Activated naive CD4-positive, alpha-beta T cell treated with anti-CD3 and anti-CD28 coated beads, Interleukin-2, amount 50 U/mL, for 24 hours (primary cell): Measurements from ENCODE around the gene GREM2.

Experiments
- H3K27ac Mint-ChIP-seq: one replicate; pipeline ENCODE4 v1.8.0; 2021; ENCODE audit warnings: mild to moderate bottlenecking, mixed read lengths
- H3K27me3 Mint-ChIP-seq: one replicate; pipeline ENCODE4 v1.8.0; 2021; ENCODE audit warnings: mixed read lengths
- H3K36me3 Mint-ChIP-seq: one replicate; pipeline ENCODE4 v1.8.0; 2021; ENCODE audit warnings: mixed read lengths
- H3K4me1 Mint-ChIP-seq: one replicate; pipeline ENCODE4 v1.8.0; 2021; ENCODE audit warnings: mixed read lengths
- H3K4me3 Mint-ChIP-seq: one replicate; pipeline ENCODE4 v1.8.0; 2021; ENCODE audit warnings: mild to moderate bottlenecking, mixed read lengths
- H3K9me3 Mint-ChIP-seq: one replicate; pipeline ENCODE4 v1.8.0; 2021; ENCODE audit warnings: mixed read lengths

Gene GREM2

DNA sequence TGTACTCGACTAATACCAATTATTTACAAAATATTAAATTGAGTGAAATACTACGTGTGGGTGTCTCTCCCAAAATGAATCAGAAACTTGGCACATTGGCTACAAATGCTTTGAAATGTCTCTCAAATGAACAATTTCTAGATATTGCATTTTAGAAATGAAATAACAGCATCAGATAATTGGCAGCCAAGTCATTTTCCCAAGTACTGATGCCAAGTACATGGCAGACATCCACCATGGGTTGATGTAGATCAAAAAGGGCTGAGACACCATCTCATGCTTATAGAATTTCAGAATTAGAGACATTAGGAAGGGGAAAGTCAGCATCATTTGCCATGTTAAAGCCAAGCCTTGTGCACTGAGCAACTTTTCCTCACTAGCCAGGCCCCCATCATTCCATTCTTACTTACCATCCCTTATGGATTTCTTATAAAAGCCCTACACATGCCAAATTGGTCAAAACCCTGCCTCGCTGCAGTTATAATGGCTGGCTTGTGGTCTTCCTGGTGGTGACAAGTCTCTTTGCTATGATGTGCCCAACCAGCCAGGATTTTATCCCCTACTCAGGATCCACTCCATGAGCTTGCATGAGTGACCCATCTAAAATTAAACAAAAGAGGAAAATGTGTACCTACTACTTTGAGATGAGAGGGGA, 73.1 kb downstream of the GREM2 start:
- Mint-ChIP-seq H3K4me1 (peaks cover 13% of the 10 kb centered on the region), H3K27me3 (peaks cover 3% of the 10 kb centered on the region), H3K36me3 (peaks cover 7% of the 10 kb centered on the region), H3K9me3 (peaks cover 9% of the 10 kb centered on the region), H3K4me3 (no peak overlapping the region), H3K27ac (no peak overlapping the region)

GRCh38 chr1:240533154-240533780, 78.7 kb downstream of the GREM2 start:
- peaks cover 7% of the 10 kb centered on the region for H3K36me3 Mint-ChIP-seq
- H3K4me1 Mint-ChIP-seq, result no peaks in the 10 kb centered on the region
- H3K27me3 Mint-ChIP-seq, result peaks cover 4% of the 10 kb centered on the region
- no peak overlapping the region for H3K27ac Mint-ChIP-seq
- H3K4me3 Mint-ChIP-seq, result no peak overlapping the region
- peaks cover 9% of the 10 kb centered on the region for H3K9me3 Mint-ChIP-seq

GRCh38 chr1:240528591-240528990, 83.4 kb downstream of the GREM2 start:
- no peak overlapping the region for H3K27ac Mint-ChIP-seq
- H3K4me3 Mint-ChIP-seq, result no peak overlapping the region
- no peaks in the 10 kb centered on the region for H3K9me3 Mint-ChIP-seq
- H3K36me3 Mint-ChIP-seq, result no peaks in the 10 kb centered on the region
- no peaks in the 10 kb centered on the region for H3K4me1 Mint-ChIP-seq
- peaks cover 1% of the 10 kb centered on the region for H3K27me3 Mint-ChIP-seq

DNA sequence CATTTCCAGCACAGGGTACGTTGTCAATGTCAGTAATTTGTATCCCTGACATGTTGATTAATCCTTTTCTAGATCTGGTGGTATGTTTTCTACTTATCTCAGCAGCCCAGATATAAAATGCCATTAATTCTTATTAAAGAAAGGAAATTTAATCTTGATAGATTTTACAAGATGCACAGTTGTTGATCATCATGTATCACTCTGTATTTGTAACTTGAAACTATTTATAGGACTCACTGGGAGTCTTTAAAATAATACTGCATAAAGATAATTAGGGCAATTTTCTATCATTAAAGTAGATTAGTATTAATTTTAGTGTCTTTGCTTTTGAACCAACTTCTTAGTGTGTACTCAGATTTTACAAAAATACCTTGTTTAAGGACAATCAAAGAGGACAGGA, 84.9 kb downstream of the GREM2 start:
- Mint-ChIP-seq H3K4me3 (no peak overlapping the region), H3K9me3 (no peaks in the 10 kb centered on the region), H3K4me1 (no peaks in the 10 kb centered on the region), H3K36me3 (no peaks in the 10 kb centered on the region), H3K27ac (no peak overlapping the region), H3K27me3 (peaks cover 1% of the 10 kb centered on the region)

DNA sequence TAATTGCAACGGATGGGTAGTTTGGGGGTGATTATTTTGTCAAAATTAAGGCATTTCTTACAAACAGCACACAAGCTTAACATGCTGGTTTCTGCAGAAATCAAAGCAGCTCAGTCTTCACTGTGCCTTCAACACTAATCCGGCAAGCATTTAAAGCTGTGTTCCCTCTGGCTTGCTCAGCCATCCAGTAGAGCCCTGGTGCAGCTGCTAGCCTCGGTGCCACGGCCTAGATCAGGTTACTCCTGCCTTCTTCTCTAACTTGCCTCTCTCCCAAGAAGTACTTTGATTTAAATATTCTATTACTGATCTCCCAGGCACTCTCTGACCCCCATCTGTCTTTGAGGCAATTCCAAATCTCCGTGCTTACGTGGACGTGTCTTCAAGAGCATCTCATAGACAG, 85.6 kb downstream of the GREM2 start:
- H3K27ac Mint-ChIP-seq, result no peak overlapping the region
- no peaks in the 10 kb centered on the region for H3K4me1 Mint-ChIP-seq
- no peaks in the 10 kb centered on the region for H3K9me3 Mint-ChIP-seq
- H3K27me3 Mint-ChIP-seq, result peaks cover 1% of the 10 kb centered on the region
- no peaks in the 10 kb centered on the region for H3K36me3 Mint-ChIP-seq
- no peak overlapping the region for H3K4me3 Mint-ChIP-seq

DNA sequence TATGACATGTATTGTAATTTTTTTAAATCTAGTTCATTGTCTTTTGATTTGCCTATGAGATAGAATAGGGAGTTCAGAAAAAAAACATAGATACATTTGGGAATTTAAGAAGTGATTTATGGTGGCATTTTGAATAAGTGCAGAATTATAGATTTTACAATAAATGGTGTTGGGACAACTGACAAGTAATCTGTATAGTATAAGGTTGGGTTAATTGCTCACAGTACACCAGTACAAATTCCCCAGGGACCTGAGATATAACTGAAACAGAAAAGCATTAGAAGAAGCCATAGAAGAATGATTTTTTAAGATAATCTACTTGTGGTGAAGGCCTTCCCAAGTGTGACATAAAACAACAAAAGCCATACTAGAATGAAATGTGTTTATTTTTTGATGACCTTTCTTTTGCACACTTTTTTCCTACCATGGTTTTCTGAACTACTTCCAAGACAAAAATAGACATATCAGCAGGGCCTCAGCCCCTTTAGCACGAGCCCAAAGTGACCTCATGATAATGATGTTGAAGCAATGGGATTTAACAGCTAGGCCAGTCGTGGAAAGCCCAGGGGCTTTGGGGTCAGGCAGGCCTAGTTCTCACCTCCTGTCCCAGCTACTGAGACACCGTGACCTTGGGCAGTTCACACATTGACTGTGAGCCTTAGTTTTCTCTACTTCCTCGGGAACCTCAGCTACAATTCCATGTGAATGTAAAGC, 87.4 kb downstream of the GREM2 start:
- Mint-ChIP-seq H3K4me1 (no peaks in the 10 kb centered on the region), H3K9me3 (no peaks in the 10 kb centered on the region), H3K27ac (no peak overlapping the region), H3K4me3 (no peak overlapping the region), H3K27me3 (peaks cover under 1% of the 10 kb centered on the region), H3K36me3 (no peaks in the 10 kb centered on the region)

DNA sequence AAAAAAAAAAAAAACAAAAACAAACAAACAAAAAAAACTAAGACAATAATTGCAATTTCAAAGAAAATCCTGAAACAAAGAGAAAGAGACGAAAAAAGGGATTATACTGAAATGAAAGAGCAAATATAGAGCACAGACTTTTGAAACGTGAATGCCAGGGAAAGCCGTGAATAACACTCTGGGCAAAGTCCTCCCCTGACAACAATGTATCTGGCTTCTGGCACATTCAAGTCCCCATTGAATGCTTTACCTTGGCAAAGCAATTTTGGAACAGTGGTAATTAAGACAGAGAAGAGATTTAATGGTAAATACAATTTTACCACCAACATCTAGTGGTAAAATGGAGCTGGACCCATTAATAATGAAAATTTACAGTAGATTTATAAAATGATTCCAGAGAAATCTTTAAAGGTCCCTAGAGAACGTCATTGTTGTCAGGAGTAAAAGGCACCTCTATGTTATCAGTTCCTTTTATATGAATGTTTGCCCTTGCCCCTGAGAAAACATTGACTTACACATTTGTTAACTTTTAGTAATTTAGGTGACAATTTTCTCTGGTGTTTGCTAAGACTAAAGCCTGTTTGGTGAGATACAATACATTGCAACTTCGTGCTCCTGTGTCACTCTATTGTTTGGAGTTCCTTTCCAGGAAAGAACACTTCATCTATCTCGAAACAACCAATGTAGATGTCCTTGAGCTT, 89.7 kb downstream of the GREM2 start:
- no peak overlapping the region for H3K4me3 Mint-ChIP-seq
- no peaks in the 10 kb centered on the region for H3K9me3 Mint-ChIP-seq
- no peaks in the 10 kb centered on the region for H3K4me1 Mint-ChIP-seq
- peaks cover 3% of the 10 kb centered on the region for H3K27me3 Mint-ChIP-seq
- H3K36me3 Mint-ChIP-seq, result no peaks in the 10 kb centered on the region
- no peak overlapping the region for H3K27ac Mint-ChIP-seq

DNA sequence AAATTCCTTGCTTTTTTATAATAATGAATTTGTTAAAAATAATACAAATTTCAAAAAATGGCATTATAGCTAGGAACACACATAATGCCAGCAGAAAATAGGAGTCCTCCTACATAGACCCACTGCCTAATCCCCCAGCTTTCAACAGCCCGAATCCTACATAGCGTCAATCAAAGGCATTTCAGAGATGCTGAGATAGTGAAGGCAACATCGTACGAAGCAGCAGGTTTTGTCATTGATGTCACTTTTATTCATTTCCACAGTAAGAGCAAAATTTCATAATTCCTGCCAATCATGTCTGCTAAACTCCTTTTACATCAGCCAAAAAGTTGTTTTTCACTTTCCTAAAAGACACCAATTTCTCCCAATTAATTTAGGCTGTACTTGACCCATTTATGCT, 94.1 kb downstream of the GREM2 start:
- peaks cover 3% of the 10 kb centered on the region for H3K27me3 Mint-ChIP-seq
- H3K4me3 Mint-ChIP-seq, result no peak overlapping the region
- no peaks in the 10 kb centered on the region for H3K36me3 Mint-ChIP-seq
- H3K4me1 Mint-ChIP-seq, result no peaks in the 10 kb centered on the region
- H3K27ac Mint-ChIP-seq, result no peak overlapping the region
- no peaks in the 10 kb centered on the region for H3K9me3 Mint-ChIP-seq

DNA sequence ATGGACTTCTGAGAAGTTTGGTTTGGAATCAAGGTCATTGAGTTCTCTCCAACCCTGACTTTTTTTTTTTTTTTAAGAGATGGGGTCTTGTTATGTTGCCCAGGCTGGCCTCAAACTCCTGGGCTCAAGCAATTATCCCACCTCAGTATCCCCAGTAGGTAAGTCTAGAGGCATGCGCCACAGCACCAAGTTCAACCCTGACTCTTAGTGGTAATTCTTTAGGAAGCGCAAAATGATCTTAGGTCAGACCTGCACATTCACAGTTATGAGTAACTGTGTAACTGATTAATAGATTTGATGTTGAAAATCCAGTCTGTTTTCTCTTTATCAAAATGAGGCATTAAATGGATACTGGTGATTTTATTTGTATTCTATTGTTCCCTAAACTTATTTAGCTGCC, 95.9 kb downstream of the GREM2 start:
- no peak overlapping the region for H3K4me3 Mint-ChIP-seq
- H3K27me3 Mint-ChIP-seq, result peaks cover 3% of the 10 kb centered on the region
- no peaks in the 10 kb centered on the region for H3K9me3 Mint-ChIP-seq
- H3K4me1 Mint-ChIP-seq, result no peaks in the 10 kb centered on the region
- H3K27ac Mint-ChIP-seq, result no peak overlapping the region
- H3K36me3 Mint-ChIP-seq, result no peaks in the 10 kb centered on the region

GRCh38 chr1:240515505-240515904, 96.5 kb downstream of the GREM2 start:
- H3K36me3 Mint-ChIP-seq, result no peaks in the 10 kb centered on the region
- no peaks in the 10 kb centered on the region for H3K9me3 Mint-ChIP-seq
- H3K4me1 Mint-ChIP-seq, result no peaks in the 10 kb centered on the region
- H3K4me3 Mint-ChIP-seq, result no peak overlapping the region
- H3K27ac Mint-ChIP-seq, result no peak overlapping the region
- H3K27me3 Mint-ChIP-seq, result peaks cover 3% of the 10 kb centered on the region

DNA sequence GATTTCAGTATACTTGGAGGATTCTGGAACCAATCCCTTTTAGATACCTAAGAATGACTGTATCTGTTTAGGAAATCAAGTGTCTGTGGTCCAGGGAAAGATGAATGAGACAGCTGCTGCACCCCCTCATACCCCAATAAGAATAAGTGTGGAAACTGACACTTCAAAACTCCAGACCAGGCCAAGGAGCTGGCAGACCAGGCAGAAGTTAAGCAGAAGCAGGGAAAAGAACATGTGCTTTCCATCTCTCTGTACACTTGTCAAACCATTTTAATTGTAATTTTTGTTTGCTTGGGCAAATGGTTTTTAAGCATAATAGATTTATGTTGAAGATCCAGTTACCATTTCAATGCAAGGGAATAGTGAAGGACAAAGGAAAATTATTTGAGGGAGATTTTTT, 100.2 kb downstream of the GREM2 start:
- no peaks in the 10 kb centered on the region for H3K9me3 Mint-ChIP-seq
- H3K4me1 Mint-ChIP-seq, result no peaks in the 10 kb centered on the region
- H3K4me3 Mint-ChIP-seq, result no peak overlapping the region
- H3K27me3 Mint-ChIP-seq, result peaks cover 3% of the 10 kb centered on the region
- H3K27ac Mint-ChIP-seq, result no peak overlapping the region
- no peaks in the 10 kb centered on the region for H3K36me3 Mint-ChIP-seq

DNA sequence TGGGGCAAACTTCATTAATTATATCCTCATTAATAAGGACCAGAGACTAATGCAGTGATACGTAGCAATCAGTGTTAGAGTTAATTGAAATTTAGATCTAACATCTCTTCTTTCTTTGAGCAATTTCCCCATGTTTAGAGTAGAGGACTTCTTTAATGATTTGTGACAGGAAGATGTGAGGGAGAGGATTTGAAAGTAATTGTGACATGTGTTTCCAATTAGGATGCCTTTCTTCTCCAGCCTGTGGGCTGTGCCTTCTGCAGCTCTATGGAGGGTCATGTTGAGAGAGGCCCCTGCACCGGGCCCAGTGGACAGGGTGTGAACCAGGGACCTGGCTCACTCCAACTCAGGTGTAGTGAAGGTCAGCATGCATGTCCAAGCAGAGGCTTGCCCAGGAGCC, 103.0 kb downstream of the GREM2 start:
- no peaks in the 10 kb centered on the region for H3K4me1 Mint-ChIP-seq
- H3K27ac Mint-ChIP-seq, result no peak overlapping the region
- H3K36me3 Mint-ChIP-seq, result no peaks in the 10 kb centered on the region
- no peak overlapping the region for H3K4me3 Mint-ChIP-seq
- H3K9me3 Mint-ChIP-seq, result no peaks in the 10 kb centered on the region
- peaks cover 3% of the 10 kb centered on the region for H3K27me3 Mint-ChIP-seq

GRCh38 chr1:240508201-240508600, 103.8 kb downstream of the GREM2 start:
- H3K4me3 Mint-ChIP-seq, result no peak overlapping the region

GRCh38 chr1:240506176-240506575, 105.8 kb downstream of the GREM2 start:
- no peak overlapping the region for H3K4me3 Mint-ChIP-seq
- peaks cover 3% of the 10 kb centered on the region for H3K27me3 Mint-ChIP-seq
- no peak overlapping the region for H3K27ac Mint-ChIP-seq
- no peaks in the 10 kb centered on the region for H3K4me1 Mint-ChIP-seq
- no peaks in the 10 kb centered on the region for H3K9me3 Mint-ChIP-seq
- no peaks in the 10 kb centered on the region for H3K36me3 Mint-ChIP-seq

More at GRCh38 chr1:240508201-240508600, 103.8 kb downstream of the GREM2 start:
- H3K27ac Mint-ChIP-seq, result no peak overlapping the region
- H3K9me3 Mint-ChIP-seq, result no peaks in the 10 kb centered on the region
- no peaks in the 10 kb centered on the region for H3K4me1 Mint-ChIP-seq
- H3K36me3 Mint-ChIP-seq, result no peaks in the 10 kb centered on the region
- peaks cover 3% of the 10 kb centered on the region for H3K27me3 Mint-ChIP-seq

DNA sequence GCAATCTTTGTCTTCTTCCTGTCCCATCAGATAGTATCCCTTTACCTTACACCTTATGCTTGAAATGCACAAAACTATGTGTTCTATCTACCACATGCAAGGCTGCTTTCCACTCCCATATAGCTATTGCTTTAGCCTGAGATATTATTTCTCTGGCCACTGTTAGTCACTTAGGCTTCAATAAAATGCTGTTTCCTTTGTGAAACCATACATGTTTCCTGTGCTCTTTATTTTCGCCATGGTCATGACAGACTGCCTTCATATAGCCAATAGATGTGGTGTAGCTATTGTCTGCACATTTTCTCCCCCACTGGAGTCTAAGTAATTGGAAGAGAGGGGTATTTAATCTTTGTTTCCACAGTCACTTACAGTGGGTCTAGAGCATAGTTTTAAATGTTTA, 108.4 kb downstream of the GREM2 start:
- no peaks in the 10 kb centered on the region for H3K36me3 Mint-ChIP-seq
- H3K4me1 Mint-ChIP-seq, result no peaks in the 10 kb centered on the region
- H3K4me3 Mint-ChIP-seq, result no peak overlapping the region
- no peaks in the 10 kb centered on the region for H3K9me3 Mint-ChIP-seq
- H3K27me3 Mint-ChIP-seq, result peaks cover 3% of the 10 kb centered on the region
- no peak overlapping the region for H3K27ac Mint-ChIP-seq

DNA sequence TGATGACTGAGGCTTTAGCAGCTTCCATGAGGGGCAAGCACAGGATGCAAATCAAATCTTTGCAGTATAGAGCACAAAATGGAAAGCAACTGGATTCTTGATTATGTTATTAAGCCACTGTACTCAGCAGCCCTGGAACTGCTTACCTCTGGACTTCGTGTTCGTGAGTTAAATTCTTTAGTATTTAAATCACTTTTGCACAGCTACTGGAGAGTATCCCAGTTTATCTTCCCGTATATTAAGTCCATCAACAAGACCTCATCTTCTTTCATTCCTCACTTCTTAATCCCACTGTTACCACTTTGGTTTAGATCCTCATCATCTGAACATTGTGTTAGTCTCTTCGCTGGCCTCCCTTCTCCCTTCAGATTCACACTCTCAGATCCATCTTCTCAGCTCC, 108.9 kb downstream of the GREM2 start:
- Mint-ChIP-seq H3K9me3 (no peaks in the 10 kb centered on the region), H3K4me3 (no peak overlapping the region), H3K27ac (no peak overlapping the region), H3K4me1 (no peaks in the 10 kb centered on the region), H3K27me3 (peaks cover 2% of the 10 kb centered on the region), H3K36me3 (no peaks in the 10 kb centered on the region)
